ENCODE measurements around the gene GPR18.

The GPR18 gene

GRCh38 chr13:99264051-99264450 is 5.9 kb upstream of the GPR18 start:
- H3K4me3 ChIP-seq (ENCODE audit: low read depth, low read length) = no peak overlapping the region
- no peak for TF ChIP-seq CTCF (IDR thresholded peaks at IDR 0.05; ENCODE audit: low read depth, low read length, missing control alignments)
- DNase-seq (ENCODE audit: low read depth) = no peak

- DNase-seq (ENCODE audit: low read depth) = no peak
- H3K4me3 ChIP-seq (ENCODE audit: low read depth, low read length) = no peak overlapping the region
- no peak for TF ChIP-seq CTCF (IDR thresholded peaks at IDR 0.05; ENCODE audit: low read depth, low read length, missing control alignments)
Observed at GRCh38 chr13:99263126-99263785, 5.1 kb upstream of the GPR18 start.

- H3K4me3 ChIP-seq (ENCODE audit: low read depth, low read length) = no peak overlapping the region
- TF ChIP-seq CTCF (IDR thresholded peaks at IDR 0.05; ENCODE audit: low read depth, low read length, missing control alignments) = no peak
- no peak for DNase-seq (ENCODE audit: low read depth)
Observed at GRCh38 chr13:99261059-99261458, 2.9 kb upstream of the GPR18 start.

- no peak for TF ChIP-seq CTCF (IDR thresholded peaks at IDR 0.05; ENCODE audit: low read depth, low read length, missing control alignments)
- H3K4me3 ChIP-seq (ENCODE audit: low read depth, low read length) = no peak overlapping the region
- DNase-seq (ENCODE audit: low read depth) = no peak
Observed at GRCh38 chr13:99260216-99260615, 2.0 kb upstream of the GPR18 start.

- no peak overlapping the region for H3K4me3 ChIP-seq (ENCODE audit: low read depth, low read length)
- DNase-seq (ENCODE audit: low read depth) = no peak
- TF ChIP-seq CTCF (IDR thresholded peaks at IDR 0.05; ENCODE audit: low read depth, low read length, missing control alignments) = no peak
Observed at GRCh38 chr13:99258946-99259345, 767 bp upstream of the GPR18 start.

GRCh38 chr13:99257291-99257690 is 888 bp downstream of the GPR18 start:
- H3K4me3 ChIP-seq (ENCODE audit: low read depth, low read length) = no peak overlapping the region
- TF ChIP-seq CTCF (IDR thresholded peaks at IDR 0.05; ENCODE audit: low read depth, low read length, missing control alignments) = no peak
- no peak for DNase-seq (ENCODE audit: low read depth)

GRCh38 chr13:99256709-99257108 is 1.5 kb downstream of the GPR18 start:
- no peak for DNase-seq (ENCODE audit: low read depth)
- H3K4me3 ChIP-seq (ENCODE audit: low read depth, low read length) = no peak overlapping the region
- TF ChIP-seq CTCF (IDR thresholded peaks at IDR 0.05; ENCODE audit: low read depth, low read length, missing control alignments) = no peak
